Ureter (tissue), 1 donor: ENCODE results near the gene CLIC3. TPM values are rescaled to one million over a fixed set of nuclear protein-coding genes. Genes with fewer than 3 reads are reported as not detected.

Experiments used
- DNase-seq: peaks from one replicate; pipeline ENCODE4 v3.0.0-alpha.2; 2020; ENCODE audit warnings: low spot score
- total RNA-seq: library from RNA; stranded (reverse); gene quantifications from one replicate; pipeline ENCODE4 v1.2.4, GENCODE V29; 2023
- donor health status: DM: yes; HTN: yes; CAD: no.

Gene CLIC3
- total RNA-seq, 1 donor from 2014 or later: 3.6 TPM

DNA sequence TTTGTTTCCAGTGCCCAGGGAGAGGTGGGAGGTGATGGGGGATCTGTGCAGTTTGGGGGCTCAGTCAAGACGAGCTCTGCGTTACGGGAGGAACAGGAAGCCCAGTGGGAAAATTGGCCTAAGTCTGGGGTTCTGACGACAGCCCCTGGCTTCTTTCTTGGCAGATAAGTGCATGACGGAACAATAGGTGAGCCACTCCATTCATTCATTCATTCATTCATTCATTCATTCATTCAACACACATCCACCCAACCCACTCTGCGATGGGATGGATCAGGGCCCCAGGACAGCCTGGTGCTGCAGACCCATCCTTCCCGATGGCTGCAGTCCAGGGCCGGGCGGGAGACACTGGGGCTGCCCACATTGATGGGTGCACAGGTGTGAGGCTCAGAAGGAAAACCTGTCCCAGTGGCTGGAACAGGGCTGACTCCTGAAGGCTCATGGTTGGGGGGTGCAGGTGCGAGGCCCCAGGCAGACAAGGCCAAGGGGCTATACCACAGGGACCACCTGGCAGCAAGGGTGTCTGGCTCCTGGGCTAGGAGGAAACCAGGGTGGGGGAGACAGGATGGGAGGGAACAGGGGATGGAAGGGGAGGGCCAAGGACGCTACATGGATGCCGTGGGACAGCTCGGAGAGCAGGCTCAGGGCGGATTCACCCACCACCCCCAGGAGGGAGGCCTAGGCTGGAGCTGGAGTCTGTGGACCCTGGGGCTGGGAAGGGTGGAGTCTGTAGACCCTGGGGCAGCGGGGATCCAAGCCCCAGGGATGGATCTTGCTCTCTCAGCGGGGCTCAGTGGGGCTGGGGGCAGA is 15.5 kb downstream of the CLIC3 start:
- DNase-seq: no peak

DNA sequence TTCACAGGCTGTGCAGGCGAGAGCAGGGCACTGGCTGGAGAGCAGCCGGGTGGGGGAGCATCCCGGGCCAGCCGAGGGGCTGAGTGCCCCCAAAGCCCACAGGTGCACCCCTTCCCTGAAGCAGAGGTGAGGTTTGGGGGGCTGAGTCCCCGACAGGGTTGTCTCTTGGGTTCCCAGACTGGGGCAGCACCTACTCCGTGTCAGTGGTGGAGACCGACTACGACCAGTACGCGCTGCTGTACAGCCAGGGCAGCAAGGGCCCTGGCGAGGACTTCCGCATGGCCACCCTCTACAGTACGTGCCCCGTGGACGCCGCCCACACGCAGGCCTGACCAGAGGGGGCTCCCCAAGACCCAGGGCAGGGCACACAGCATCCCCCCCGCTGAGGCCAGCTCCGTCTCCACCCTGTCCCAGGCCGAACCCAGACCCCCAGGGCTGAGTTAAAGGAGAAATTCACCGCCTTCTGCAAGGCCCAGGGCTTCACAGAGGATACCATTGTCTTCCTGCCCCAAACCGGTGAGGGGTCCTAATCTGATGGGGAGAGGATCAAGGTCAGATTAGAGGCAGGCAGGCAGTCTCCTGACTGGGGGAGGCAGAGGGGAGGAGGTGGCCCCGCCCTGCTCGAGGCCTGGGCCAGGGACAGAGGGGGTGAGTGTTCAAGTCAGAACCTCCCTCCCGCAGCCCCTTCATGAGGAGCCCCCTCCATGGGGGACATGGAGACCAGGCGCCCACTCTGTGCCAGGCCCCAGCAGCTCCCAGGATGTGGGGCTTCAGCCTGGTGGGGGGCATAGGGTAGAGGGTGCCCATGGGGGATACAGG is 16.4 kb downstream of the CLIC3 start:
- DNase-seq: no peak

DNA sequence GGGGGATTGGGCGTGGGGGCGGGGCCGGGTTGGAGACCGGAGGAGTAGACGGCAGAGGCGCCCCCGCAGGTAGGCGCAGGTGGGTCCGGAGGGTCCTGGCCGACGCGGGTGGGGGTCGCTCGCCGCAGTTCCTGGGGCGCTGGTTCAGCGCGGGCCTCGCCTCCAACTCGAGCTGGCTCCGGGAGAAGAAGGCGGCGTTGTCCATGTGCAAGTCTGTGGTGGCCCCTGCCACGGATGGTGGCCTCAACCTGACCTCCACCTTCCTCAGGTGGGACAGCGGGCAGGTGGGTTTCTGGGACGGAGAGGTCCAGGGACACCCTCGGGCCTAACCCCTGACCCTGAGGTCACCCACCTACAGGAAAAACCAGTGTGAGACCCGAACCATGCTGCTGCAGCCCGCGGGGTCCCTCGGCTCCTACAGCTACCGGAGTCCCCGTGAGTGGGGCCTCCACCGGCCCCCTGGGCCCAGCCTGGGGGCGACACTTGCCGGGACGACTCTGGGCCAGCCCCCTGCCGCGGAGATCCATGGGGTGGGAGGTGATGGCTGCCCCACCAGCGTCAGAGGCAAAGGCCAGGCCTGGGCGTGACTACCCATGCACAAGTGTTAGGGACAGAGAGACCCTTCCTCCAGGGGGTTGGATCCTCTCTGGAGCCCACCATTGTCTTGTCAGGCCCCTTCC is 17.4 kb downstream of the CLIC3 start:
- no peak for DNase-seq

DNA sequence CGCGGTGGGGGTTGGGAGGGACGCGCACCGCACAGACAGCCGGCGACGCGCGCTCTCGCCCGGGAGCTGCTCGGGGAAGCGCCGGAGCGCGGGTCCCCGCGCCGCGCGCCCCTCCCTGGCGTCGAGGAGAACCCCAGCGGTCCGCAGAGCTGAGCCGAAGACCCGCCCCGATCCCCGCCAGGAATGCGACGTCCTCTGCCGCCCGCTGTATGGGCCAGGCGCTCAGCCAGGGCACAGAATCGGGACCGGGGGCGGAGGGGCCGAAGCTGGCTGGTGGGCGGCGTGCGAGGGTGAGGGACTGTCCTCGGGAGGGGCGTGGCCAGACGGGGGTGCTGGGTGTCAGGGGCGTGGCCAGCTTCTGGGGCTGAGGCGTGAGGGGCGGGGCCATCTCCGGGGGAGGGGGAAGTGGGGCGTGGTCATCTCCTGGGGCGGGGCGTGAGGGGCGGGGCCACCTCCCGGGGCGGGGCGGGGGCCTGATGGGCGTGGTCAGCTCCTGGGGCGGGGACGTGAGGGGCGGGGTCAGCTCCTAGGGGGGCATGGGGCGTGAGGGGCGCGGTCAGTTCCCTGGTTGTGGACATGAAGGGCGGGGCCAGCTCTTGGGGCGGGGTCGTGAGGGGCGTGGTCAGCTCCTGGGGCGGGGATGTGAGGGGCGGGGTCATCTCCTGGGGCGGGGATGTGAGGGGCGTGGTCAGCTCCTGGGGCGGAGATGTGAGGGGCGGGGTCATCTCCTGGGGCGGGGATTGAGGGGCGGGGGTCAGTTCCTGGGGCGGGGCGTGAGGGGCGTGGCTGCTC is 18.1 kb downstream of the CLIC3 start:
- DNase-seq: peak; percentile 73

DNA sequence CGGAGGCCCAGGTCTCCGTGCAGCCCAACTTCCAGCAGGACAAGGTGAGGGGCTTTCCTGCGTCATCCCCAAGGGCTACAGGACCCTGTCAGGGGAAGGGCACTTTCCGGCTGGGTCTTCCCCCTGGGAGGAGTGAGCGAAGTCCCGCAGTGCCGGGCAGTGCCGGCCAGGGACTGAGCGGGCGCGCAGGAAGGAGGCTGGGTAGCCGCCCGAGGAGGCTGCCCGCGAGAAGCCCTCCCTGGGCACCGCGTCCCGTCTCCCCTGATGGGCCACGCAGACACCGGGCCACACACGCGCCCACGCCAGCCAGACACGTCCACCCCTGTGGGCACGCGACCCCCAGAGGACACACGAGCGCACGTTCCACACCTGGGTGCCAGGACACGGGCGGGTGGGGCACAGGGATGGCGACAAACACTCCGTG is 18.7 kb downstream of the CLIC3 start:
- DNase-seq: no peak

DNA sequence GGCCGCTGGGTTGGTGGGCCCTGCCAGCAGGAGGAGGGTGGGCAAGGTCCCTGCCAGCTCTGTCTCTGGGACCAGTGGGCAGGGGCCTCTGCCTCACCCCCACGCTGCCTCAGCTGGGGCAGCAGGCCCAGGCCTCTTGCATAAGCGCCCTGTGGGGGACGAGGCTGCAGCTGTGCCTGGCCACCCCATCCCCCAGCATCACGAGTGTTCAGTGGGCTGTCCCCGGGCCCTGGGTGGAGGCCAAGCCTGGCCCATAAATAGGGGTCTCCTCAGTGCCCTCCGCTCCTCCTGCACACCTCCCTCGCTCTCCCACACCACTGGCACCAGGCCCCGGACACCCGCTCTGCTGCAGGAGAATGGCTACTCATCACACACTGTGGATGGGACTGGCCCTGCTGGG is 19.1 kb downstream of the CLIC3 start, which contains the start of gene PTGDS:
Gene PTGDS (plus strand): TSS at position 282 of the 400 bp plus-strand sequence. CDS start 75 bp downstream, at position 357.
- no peak for DNase-seq

DNA sequence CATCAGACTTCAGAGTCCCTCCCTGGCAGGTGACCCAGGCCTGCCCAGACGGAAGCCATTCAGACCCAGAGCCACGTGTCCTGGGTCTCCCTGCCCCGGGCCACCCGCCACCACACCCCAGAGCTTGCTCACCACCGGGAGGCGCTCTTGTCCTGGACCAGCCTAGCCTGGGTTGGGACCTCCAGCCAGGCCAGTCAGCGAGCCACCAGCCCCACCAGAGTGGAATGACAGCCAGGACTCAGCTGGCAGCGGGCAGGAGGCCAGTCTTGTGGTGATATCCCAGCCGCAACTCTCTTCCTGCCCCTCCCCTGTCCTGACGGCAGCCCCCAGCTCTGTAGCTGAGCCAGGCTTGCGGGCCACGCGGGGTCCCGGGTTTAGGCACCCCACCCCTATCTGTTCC is 20.7 kb downstream of the CLIC3 start:
- DNase-seq: no peak

DNA sequence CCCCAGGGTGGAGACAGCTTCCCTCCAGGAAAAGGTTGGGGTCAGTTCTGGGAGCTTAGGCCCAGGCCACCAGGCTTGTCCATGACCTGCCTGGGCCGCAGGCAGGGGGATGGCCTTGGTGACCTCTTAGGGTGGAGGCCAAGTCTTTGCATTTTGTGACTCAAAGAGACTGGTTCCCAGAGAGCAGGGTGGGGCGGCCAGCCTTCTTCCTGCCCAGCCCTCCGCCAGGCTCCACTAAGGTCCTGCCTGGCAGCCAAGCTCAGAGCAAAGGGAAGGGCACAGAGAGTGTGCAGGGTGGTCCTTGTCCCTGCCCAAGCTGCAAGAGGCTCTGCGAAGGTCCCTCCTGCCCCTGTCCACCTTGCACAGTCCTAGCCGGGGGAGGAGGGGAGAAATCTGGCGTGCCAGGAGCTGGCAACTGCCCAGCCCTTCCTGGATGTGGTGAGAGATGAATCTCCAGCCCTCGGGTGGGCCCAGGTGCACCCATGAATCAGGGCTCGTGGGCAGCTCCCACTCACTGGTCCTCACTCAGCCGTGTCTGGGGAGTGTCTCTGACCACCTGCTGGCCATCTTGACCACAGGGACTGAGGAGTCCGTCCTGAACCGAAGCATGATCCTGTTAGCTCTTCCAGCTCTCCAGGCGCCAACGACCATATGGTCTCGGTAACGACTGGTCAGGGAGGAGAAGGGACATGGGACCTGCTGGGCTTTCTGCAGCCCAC is 21.4 kb downstream of the CLIC3 start:
- DNase-seq: no peak

DNA sequence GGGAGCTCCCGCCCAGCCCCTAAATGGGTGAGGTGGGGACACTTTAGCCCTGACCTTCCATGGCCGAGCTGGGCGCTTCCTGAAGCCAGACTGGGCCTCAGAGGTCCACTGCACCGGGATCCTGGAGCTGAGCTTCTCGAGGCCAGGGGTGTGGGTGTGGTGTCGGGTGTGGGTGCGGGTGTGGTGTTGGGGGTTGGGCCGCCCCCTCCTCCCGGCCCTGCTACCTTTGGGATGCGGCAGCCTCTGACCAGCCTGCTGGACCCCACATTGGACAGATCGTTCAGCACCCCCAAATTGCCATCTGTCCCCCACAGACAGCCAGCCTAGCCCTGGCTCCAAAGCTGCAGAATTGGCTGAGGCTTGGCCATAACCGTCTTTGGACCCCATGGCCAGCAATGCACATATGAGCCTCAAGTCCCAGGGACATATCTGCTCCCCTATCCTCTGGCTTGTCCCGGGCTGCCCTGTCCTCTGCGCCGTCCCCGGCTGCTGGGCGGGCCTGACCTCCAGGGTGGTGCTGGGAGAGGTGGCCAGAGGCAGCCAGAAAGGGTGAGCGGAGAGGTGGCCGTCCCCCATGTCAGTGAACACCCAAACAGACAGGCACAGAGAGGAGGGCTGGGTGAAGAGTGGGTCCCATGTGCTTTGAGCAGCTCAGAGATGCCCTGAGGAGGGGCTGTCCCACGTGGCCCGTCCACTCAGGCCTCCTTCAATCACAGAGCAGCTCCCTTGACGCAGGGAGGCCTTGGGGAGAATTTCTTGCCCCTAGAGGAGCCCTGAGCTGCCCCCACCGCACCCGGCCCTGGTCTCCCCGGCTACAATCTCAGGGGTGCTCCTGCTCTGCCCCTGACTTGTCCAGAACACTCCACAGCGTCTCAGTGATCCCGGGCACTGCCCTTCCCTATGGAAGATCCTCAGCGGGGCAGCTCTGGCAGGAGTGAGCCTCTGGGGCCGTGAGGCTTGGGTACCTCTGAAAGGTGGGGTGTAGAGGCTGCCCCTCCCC is 22.4 kb downstream of the CLIC3 start:
- no peak for DNase-seq

DNA sequence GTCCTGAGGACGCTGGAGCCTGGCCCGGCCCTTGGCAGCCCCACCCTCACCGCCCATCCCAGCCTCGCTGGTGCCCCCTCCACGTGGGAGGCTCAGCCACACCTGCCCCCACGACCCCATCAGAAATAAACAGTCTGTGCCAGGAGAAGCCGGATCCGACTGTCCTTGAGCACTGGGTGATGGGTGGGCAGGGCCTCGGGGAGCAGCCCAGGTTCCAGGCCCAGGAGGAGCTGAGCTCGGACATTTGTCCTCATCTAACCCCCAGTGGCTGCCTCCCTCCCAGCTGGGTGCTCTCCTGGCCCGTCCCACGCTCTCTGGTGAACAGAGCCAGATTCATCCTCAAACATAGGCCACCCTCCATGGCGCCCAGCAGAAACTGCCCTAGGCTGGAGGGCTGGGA is 23.6 kb downstream of the CLIC3 start:
- no peak for DNase-seq

DNA sequence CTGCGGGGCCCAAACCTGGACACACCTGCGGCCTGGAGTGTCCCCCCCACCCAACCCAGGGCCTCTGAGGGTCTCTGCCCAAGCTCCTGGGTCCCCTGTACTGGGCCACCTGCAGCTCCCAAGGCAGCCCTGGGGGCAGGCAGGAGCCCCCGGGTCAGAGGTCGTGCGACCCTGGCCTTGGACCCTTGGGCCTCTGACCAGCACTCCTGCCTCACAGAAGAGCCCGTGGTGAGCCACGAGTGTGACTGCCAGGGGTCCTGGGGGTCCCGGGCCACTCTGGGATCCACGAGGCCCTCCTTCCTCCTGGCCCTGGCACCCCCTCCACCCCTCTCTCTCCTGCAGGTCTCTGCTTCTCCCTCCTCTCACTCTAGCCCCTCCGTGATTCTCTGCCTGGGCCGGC is 24.0 kb downstream of the CLIC3 start:
- no peak for DNase-seq

DNA sequence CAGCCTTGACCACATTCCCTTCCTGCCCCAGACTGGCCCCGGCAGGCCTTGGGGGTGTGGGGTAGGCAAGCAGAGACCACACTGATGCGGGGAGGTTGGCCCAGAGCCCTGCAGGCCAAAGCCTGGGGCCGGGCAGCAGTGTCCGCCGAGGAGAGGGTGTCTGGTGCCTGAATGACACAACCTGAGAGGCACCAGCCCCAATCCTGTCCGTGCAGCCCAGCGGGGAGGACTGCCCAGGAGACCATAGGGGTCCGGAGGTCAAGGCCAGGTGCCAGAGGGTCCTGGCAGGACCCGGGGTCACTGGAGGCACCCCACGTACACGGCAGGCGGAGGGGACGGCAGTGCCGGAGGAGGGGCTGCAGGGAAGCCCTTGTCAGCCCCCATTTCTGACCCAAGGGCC is 24.6 kb downstream of the CLIC3 start:
- no peak for DNase-seq

DNA sequence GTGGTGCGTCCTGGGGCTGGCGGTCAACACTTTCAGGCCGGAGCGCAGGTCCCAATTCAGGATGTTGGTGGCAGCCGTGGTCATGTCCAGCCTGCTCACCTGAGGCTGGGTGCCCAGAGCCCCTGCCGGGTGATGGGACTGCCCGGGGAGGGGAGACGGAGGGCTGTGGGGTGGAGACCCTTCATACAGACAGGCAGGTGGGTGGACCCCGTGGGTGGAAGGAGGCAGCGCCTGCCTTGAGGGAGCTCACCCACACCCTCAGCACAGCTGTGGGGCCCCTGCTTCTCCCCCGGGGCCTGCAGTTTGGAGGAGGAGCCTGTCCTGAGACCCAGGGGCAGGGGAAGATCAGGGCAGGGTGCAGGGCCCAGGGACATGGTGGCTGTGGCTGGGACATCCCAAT is 26.0 kb downstream of the CLIC3 start:
- no peak for DNase-seq

DNA sequence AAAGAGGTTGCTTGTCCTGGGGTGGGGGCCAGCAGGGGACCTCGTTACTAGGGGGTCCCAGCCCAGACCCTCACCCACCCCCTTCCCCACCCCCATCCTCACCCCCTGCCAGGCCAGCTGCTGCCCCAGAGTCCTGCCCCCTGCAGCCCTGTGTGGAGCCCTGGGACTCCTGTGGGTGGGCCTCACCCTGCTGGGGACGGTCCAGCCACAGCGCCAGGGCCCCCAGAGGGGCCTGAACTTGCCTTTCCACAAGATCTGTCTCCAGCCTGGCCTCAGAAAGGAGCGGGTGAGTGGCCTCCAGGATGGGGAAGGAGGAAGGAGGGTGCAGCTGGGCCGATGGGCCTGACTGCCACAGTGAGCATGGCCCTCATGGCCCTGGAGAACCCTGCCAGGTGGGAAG is 26.6 kb downstream of the CLIC3 start:
- DNase-seq: no peak

DNA sequence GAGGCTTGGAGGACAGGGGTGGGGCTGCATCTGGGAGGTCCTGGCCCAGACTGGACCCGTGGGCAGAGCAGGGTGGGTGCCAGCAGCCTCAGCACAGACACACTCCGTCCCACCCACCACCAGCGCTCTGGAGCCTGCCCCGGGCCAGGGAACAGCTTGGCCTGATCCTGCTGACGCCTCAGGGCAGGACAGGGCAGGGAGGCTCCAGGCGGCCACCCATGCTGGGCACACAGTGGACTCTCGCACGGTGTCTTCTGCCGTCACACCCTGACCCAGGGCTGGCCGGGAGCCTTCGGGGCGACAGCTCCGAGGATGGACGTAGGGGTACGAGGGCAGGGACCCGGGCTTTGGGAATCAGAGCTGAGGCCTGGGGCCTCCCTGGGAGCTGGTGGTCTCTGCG is 27.2 kb downstream of the CLIC3 start:
- DNase-seq: no peak

DNA sequence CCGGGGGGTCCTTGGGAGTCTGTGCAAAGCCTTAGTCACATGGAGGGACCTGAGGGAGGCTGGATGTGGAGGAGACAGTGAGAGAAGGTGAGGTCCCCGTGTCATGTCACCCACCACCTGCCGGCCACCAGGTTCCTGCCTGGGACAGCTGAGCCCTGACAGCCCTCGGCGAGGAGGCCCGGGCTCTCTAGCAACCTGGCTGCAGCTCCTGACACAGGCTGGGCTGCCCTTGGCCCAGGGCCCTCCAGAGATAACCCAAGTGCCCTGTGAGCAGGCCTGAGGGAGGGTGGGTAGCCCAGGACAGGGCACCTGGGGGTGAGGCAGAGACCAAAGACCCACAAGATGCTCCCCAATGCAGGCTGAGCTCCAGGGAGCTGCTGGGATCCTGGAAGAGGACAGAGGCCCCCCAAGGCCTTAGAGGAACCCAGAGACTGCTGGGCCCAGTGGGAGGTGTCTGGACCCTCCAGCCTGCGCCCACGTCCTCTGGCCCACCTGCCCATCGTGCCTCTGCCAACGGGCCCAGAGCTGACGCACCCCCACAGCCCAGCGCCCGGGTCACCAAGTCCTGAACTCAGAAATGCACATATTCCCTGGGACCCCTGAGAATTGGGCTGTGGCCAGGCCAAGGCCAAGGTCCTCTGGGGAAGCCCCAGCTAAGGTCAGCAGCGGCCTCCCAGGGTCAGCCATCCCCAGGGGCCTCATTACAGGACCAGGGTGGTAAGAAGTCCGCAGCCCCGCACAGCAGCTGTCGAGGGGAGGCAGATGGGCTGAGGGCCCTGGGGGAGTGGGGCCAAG is 27.8 kb downstream of the CLIC3 start:
- no peak for DNase-seq

DNA sequence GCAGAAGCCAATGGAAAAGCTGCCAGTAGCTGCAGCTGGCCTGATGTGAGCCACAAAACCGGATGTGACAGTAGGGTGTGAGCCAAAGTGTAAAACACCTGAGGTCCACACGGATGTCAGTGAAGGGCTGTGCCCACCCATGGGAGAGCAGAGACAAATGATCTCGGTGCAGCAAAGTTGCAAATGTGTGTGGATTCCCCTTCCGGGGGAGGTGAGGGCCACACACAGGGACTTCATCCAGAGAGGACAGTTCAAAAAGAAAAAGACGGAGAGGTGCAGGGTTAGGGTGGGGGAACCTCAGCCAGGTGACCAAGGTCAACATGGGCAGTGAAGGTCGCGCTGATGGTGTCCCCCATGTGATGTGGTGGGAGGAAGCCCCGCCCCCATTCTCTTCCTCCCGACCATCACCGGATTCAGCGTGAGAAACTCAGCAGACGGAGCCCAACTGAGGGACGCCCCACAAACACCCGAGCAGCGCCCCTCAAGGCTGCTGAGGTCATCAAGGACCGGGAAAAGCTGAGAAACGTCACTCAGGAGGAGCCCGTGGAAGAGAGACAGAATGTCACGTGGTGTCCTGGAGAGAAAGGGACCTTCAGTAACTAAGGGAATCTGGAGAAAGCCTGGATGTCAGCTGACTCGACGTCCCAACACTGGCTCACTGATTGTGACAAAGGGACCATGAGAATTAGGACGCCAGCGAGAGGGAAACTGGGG is 30.4 kb downstream of the CLIC3 start:
- no peak for DNase-seq

DNA sequence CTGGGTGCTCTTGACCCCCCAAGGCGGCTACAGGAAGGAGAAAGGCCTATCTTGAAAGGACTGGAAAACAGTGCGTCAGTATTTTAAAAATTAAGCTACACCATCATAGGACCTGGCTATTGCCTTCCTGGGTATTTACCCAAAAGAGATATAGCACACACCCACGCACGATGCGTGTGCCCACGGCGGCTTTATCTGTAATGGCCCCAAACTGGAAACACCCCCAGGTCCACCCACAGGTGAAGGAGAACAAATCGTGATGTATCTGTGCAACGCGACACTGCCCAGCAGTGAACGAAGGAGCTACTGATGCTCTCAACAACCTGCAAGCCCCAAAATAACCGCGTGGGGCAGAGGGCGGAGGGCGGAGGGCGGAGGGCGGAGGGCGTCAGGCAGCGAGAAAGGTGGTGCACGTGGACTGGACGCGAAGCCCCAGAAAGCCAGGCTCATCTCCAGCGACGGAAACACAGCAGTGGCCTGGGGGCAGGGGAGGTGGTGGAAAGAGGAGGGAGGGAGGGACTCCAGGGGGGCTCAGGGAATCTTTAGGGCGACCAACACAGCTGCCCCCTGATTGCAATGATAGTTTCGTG is 31.4 kb downstream of the CLIC3 start:
- DNase-seq: no peak
